KMS-11 (cell line): ENCODE data around the gene TSPAN10.
A peak's percentile ranks its signal among the peaks of the same experiment; 100 is the strongest.

ENCODE experiments used
- H2AFZ ChIP-seq: fragments of 200-600 bp; sonication (generic); 2 replicates; pipeline ENCODE4 v1.6.1; 2016; ENCODE audit warnings: antibody characterized with exemption, mixed run types, low read depth
- H3K27ac ChIP-seq: fragments of 200-600 bp; sonication (generic); 2 replicates; pipeline ENCODE4 v1.6.1; 2016; ENCODE audit warnings: mild to moderate bottlenecking, mixed run types
- H3K27me3 ChIP-seq: fragments of 200-600 bp; sonication (generic); 2 replicates; pipeline ENCODE4 v1.6.1; 2017; ENCODE audit warnings: mild to moderate bottlenecking, low read depth, mixed run types, moderate library complexity; ENCODE audit not compliant: insufficient read depth
- H3K36me3 ChIP-seq: fragments of 200-600 bp; sonication (generic); 2 replicates; pipeline ENCODE4 v1.6.1; 2017; ENCODE audit warnings: mild to moderate bottlenecking, mixed run types; ENCODE audit not compliant: insufficient read depth
- H3K4me1 ChIP-seq: fragments of 200-600 bp; sonication (generic); 2 replicates; pipeline ENCODE4 v1.6.1; 2016; ENCODE audit warnings: mild to moderate bottlenecking, low read depth, mixed run types; ENCODE audit not compliant: poor library complexity, severe bottlenecking
- H3K4me2 ChIP-seq: fragments of 200-600 bp; sonication (generic); 2 replicates; pipeline ENCODE4 v1.7.0; 2016; ENCODE audit warnings: mild to moderate bottlenecking, mixed run types
- H3K4me3 ChIP-seq: fragments of 200-600 bp; sonication (generic); IDR thresholded peaks from 2 replicates; pipeline ENCODE4 v1.6.1; 2017; ENCODE audit warnings: low read depth, low read length, mixed read lengths; ENCODE audit not compliant: insufficient read depth
- H3K79me2 ChIP-seq: fragments of 200-600 bp; sonication (generic); 2 replicates; pipeline ENCODE4 v1.6.1; 2016; ENCODE audit warnings: low read depth, mixed run types; ENCODE audit not compliant: insufficient read depth
- H3K9ac ChIP-seq: fragments of 200-600 bp; sonication (generic); 2 replicates; pipeline ENCODE4 v1.6.1; 2016; ENCODE audit warnings: mild to moderate bottlenecking, mixed run types
- H4K20me1 ChIP-seq: fragments of 200-600 bp; sonication (generic); 2 replicates; pipeline ENCODE4 v1.6.1; 2016; ENCODE audit warnings: mild to moderate bottlenecking, mixed run types; ENCODE audit not compliant: insufficient read depth
- TF ChIP-seq, protein P1 (sequence below): fragments of 200-600 bp; sonication (generic); conservative IDR thresholded peaks from 2 replicates; pipeline ENCODE4 v1.6.1; 2017; ENCODE audit warnings: low read depth, mild to moderate bottlenecking, antibody characterized with exemption, low read length, moderate library complexity, mixed read lengths

TSPAN10 gene

GRCh38 chr17:81636505-81637288 is at the start of gene TSPAN10, which contains the start of gene NPLOC4:
Gene TSPAN10, plus strand, starts transcription at chr17:81637196. Its CDS starts 5,217 bp downstream, at chr17:81642413.
Gene NPLOC4, minus strand, starts transcription at chr17:81637112. Its CDS starts 182 bp downstream, at chr17:81636930.
- TF ChIP-seq, protein P1, sequence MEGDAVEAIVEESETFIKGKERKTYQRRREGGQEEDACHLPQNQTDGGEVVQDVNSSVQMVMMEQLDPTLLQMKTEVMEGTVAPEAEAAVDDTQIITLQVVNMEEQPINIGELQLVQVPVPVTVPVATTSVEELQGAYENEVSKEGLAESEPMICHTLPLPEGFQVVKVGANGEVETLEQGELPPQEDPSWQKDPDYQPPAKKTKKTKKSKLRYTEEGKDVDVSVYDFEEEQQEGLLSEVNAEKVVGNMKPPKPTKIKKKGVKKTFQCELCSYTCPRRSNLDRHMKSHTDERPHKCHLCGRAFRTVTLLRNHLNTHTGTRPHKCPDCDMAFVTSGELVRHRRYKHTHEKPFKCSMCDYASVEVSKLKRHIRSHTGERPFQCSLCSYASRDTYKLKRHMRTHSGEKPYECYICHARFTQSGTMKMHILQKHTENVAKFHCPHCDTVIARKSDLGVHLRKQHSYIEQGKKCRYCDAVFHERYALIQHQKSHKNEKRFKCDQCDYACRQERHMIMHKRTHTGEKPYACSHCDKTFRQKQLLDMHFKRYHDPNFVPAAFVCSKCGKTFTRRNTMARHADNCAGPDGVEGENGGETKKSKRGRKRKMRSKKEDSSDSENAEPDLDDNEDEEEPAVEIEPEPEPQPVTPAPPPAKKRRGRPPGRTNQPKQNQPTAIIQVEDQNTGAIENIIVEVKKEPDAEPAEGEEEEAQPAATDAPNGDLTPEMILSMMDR: no peak
- H3K27ac ChIP-seq: peak within 1 kb of the TSS; percentile 82
- peaks cover 20% of the 10 kb centered on the region for H3K4me1 ChIP-seq
- H2AFZ ChIP-seq: peak within 1 kb of the TSS; percentile 76
- peaks cover 50% of the 10 kb centered on the region for H3K79me2 ChIP-seq
- H3K4me2 ChIP-seq: peak within 1 kb of the TSS; percentile 67
- H3K36me3 ChIP-seq: no peaks in the 10 kb centered on the region
- peak within 1 kb of the TSS; percentile 89 for H3K9ac ChIP-seq
- no peaks in the 10 kb centered on the region for H3K27me3 ChIP-seq
- no peak within 1 kb of the TSS for H3K4me3 ChIP-seq
- H4K20me1 ChIP-seq: 0 out of 2 replicates have a peak, but pooled peaks cover 11% of the 10 kb centered on the region

- Histone ChIP-seq H3K79me2 (peaks cover 9% of the 10 kb centered on the region; the same call in 1 of the 2 replicates), H3K27me3 (no peaks in the 10 kb centered on the region), H3K9ac (no peak overlapping the region), H3K36me3 (peaks cover 3% of the 10 kb centered on the region; the same call in 1 of the 2 replicates), H3K4me2 (no peak overlapping the region), H4K20me1 (no peaks in the 10 kb centered on the region), H3K4me1 (no peaks in the 10 kb centered on the region), H2AFZ (no peak overlapping the region), H3K27ac (no peak overlapping the region), H3K4me3 (no peak overlapping the region)
- TF ChIP-seq, protein P1: no peak
These were observed 47.4 kb upstream of the TSPAN10 start for GRCh38 chr17:81589612-81590011.

GRCh38 chr17:81590121-81590520 is 46.9 kb upstream of the TSPAN10 start:
- Histone ChIP-seq H3K4me2 (no peak overlapping the region), H4K20me1 (no peaks in the 10 kb centered on the region), H3K27ac (no peak overlapping the region), H3K27me3 (no peaks in the 10 kb centered on the region), H3K79me2 (peaks cover 9% of the 10 kb centered on the region; the same call in 1 of the 2 replicates), H2AFZ (no peak overlapping the region), H3K36me3 (peaks cover 3% of the 10 kb centered on the region; the same call in 1 of the 2 replicates), H3K4me3 (no peak overlapping the region), H3K4me1 (no peaks in the 10 kb centered on the region), H3K9ac (no peak overlapping the region)
- TF ChIP-seq, protein P1: no peak

DNA sequence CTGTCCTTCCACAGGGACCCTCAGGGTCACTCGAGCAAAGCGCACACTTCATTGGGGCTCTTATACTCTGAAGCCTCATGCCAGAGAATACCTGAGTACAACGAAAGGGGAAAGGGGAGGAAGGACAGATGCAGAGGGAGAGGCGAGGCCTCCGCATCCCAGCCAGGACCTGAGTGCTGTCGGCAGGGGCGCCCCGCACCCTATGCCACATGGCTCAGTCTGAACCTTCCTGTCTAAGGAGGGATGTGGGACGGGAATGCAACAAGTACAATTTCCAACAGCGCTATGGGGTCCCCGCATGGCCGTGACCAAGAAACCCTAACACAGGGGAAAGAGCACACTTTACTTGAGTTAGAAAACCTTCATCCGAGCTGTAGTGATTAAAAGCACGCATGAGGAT is 45.0 kb upstream of the TSPAN10 start:
- Histone ChIP-seq H3K79me2 (peaks cover 17% of the 10 kb centered on the region; the same call in 1 of the 2 replicates), H3K4me2 (no peak overlapping the region), H3K4me1 (peaks cover 6% of the 10 kb centered on the region), H4K20me1 (no peaks in the 10 kb centered on the region), H3K4me3 (no peak overlapping the region), H3K36me3 (peaks cover 9% of the 10 kb centered on the region; the same call in 1 of the 2 replicates), H3K27ac (no peak overlapping the region), H2AFZ (no peak overlapping the region), H3K27me3 (no peaks in the 10 kb centered on the region), H3K9ac (no peak overlapping the region)
- TF ChIP-seq, protein P1: no peak
